DMS153 treated with DMSO at 0.1 percent for 48 hours (cell line): ENCODE data around the gene TMEM191C.
"Not testable (repeated sequence)": the region's sequence is repeated elsewhere in the genome, so short reads cannot be mapped to it uniquely, and the experiment has no call there.

Experiments
- DNase-seq: peaks from one replicate; lab custom pipeline; 2025; ENCODE audit not compliant: unreplicated experiment; lab: John Stamatoyannopoulos, UW

TMEM191C gene

GRCh38 chr22:21472984-21473383 is 5.8 kb downstream of the TMEM191C start:
- not testable (repeated sequence) for DNase-seq

- not testable (repeated sequence) for DNase-seq
Measured at GRCh38 chr22:21473664-21474063, 6.5 kb downstream of the TMEM191C start.

- DNase-seq, result not testable (repeated sequence)
Measured at GRCh38 chr22:21484039-21484438, 16.9 kb downstream of the TMEM191C start.

- not testable (repeated sequence) for DNase-seq
Measured at GRCh38 chr22:21487723-21488122, 20.5 kb downstream of the TMEM191C start.

- DNase-seq, result not testable (repeated sequence)
Measured at GRCh38 chr22:21489149-21489680, 22.0 kb downstream of the TMEM191C start.

- not testable (repeated sequence) for DNase-seq
Measured at GRCh38 chr22:21490556-21490955, 23.4 kb downstream of the TMEM191C start.

GRCh38 chr22:21492271-21492670 is 25.1 kb downstream of the TMEM191C start:
- DNase-seq, result not testable (repeated sequence)

- not testable (repeated sequence) for DNase-seq
Measured at GRCh38 chr22:21493789-21494782, 26.9 kb downstream of the TMEM191C start.

- not testable (repeated sequence) for DNase-seq
Measured at GRCh38 chr22:21497984-21498383, 30.8 kb downstream of the TMEM191C start.

- not testable (repeated sequence) for DNase-seq
Measured at GRCh38 chr22:21498489-21498888, 31.3 kb downstream of the TMEM191C start.

GRCh38 chr22:21499623-21500506 is 32.7 kb downstream of the TMEM191C start:
- DNase-seq, result not testable (repeated sequence)

- DNase-seq, result not testable (repeated sequence)
Measured at GRCh38 chr22:21510397-21510796, 43.2 kb downstream of the TMEM191C start.

GRCh38 chr22:21512022-21512421 is 44.8 kb downstream of the TMEM191C start:
- not testable (repeated sequence) for DNase-seq

GRCh38 chr22:21514117-21514516 is 46.9 kb downstream of the TMEM191C start:
- not testable (repeated sequence) for DNase-seq

- DNase-seq, result not testable (repeated sequence)
Measured at GRCh38 chr22:21515234-21515633, 48.0 kb downstream of the TMEM191C start.

- DNase-seq, result not testable (repeated sequence)
Measured at GRCh38 chr22:21516522-21516921, 49.3 kb downstream of the TMEM191C start.

GRCh38 chr22:21516970-21517764 is 50.0 kb downstream of the TMEM191C start:
- DNase-seq, result not testable (repeated sequence)
